SIG-M5 (cell line): ENCODE data around the gene EIF1.
"Not testable (repeated sequence)": the region's sequence is repeated elsewhere in the genome, so short reads cannot be mapped to it uniquely, and the experiment has no call there.

Experiments
- DNase-seq: peaks from one replicate; lab custom pipeline; 2025; lab: John Stamatoyannopoulos, UW

The EIF1 gene

DNA sequence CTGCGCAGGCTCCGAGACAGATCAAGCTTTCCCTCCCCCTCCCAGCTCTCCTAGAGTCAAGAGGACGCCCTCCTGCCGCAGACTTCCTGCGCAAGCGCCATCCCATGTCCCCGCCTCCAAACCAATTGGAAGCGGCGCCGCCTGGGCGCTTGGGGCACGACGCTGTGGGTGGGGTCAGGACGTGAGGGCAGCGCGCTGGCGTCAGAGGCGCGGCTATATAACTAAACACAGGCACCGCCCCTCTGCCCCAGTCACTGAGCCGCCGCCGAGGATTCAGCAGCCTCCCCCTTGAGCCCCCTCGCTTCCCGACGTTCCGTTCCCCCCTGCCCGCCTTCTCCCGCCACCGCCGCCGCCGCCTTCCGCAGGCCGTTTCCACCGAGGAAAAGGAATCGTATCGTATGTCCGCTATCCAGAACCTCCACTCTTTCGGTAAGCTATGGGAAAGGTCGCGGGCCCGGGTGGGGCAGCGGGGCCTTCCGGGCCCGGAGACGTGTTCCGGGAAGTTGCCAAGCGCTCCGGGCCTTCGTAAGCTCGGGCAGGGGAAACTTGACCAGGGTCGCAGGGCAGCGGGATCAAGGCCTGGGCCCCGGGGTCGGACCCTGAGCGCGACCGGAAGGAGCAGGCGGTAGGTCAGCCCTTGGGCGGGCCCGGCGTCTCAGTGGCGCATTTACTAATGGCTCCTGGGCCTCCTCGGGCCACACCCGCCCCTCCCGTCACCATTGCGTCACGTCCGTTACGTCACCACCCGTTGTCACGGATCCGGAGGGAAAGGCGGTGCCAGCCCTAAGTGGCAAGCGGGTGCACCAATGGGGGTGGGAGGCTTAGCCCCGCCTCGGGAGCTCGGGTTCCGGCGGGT is at the start of gene EIF1:
Gene EIF1 (plus strand): TSS at position 245 of the 856 bp plus-strand sequence. CDS start 154 bp downstream, at position 399.
- peak; percentile 96 for DNase-seq

DNA sequence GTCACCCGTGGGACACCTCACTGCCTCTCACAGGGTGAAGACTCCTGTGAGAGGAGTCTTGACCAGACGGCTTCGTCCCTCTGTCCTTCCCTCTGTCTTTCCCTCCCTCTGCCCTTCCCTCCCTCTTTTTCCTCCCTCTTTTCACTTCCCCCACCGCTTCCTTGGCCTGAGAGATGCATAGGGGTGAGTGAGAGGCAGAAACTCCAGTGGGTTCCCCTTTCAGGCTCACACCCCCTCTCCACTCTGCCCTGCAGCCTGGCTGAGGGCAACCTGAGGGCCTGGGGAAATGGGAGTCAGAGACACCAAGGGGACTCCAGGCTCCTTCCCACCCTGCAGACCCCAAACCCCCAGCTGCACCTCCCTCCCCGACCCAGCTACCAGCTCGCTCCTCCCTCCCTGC is 49.7 kb upstream of the EIF1 start:
- no peak for DNase-seq

- no peak for DNase-seq
These were observed 48.9 kb upstream of the EIF1 start for GRCh38 chr17:41639492-41640473.

GRCh38 chr17:41640596-41640995 is 48.1 kb upstream of the EIF1 start:
- not testable (repeated sequence) for DNase-seq

- no peak for DNase-seq
These were observed 46.2 kb upstream of the EIF1 start for GRCh38 chr17:41642252-41643156.

DNA sequence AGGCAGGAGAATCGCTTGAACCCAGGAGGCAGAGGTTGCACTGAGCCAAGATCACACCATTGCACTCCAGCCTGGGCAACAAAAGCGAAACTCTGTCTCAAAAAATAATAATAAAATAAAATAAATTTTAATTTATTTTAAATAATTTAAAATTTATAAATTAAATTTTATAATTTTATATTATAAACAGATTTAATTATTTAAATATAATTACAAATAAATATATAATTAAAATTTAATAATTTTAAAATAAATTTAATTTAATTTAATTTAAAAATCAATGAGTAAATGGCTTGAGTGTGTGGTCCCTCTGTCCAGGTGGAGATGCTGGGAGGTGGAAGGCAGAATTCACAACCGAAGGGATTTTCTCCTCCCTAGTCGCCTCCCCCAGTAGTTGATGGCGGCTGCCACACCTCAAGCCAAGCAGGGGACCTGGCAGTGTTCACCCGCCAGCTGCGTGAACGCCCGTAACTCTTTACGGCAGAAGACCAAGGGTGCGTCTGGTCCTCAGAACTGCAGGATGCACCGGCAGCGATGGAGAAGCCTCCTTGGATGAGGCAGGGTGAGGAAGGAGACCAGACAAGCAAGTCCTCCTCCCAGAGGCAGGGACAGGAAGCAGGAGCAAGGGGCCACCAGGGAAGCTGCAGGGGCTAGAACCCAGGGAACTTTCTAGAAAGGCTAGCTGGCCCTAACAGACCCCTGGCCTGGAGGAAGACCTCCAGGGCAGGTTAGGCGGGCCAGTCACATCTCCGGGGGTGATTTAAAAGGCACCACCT is 41.5 kb upstream of the EIF1 start:
- DNase-seq, result no peak

- DNase-seq, result no peak
These were observed 40.7 kb upstream of the EIF1 start for GRCh38 chr17:41647940-41648410.

GRCh38 chr17:41648411-41649195 is 40.1 kb upstream of the EIF1 start:
- DNase-seq, result no peak

DNA sequence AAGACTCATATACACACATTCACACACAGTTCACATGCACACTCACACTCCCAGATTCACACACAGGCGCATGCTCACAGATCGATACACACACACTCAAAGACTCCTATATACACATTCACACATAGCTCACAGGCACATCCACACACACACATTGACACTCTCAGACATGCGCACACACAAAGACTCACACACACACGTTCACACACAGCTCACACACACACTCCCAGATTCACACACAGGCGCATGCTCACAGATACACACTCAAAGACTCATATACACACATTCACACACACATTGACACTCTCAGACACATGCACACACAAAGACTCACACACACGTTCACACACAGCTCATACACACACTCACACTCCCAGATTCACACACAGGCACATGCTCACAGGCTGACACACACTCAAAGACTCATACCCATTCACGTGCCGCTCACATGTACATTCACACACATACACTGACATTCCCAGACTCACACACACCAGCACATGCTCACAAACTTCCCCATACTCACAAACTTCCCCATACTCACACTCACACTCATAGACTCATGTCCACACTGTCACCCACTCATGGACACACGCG is 38.7 kb upstream of the EIF1 start:
- DNase-seq, result no peak

DNA sequence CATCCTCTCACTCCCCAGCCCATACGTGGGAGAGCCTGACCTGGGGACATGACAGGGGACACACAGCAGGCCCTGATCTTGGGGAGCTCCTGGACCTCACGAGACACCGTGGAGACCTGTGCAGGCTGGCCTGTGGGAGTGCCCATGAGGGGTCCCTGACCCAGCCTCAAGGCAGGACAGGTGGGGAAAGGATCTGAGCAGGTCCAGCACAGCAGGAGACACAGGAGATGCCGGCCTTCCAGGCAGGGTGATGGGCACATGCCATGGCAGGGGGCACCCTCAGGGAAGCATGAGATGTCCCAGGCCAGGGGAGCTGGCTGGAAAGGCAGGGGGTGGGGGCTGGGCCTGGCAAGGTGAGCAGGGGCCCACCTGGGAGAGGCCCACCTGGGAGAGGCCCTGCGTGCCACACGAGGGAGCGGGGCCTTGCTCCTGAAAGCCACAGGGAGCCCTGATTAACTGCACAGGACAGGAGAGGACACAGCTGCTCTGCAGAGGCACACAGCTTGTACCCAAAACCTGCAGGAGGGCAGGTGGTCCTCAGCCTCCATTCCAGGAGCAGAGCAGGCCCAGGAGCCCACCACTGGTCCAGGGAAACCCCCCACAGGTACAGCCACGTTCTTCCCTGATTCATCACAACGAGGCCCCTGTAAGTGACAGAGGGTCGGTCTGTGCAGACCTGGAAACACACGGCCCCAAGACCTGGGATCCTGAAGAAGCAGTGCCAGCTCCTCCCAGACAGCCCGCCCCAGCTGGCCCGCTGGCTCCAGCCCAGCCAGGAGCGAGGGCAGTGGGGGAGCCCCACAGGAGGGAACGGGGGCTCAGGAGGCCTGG is 37.7 kb upstream of the EIF1 start:
- no peak for DNase-seq

DNA sequence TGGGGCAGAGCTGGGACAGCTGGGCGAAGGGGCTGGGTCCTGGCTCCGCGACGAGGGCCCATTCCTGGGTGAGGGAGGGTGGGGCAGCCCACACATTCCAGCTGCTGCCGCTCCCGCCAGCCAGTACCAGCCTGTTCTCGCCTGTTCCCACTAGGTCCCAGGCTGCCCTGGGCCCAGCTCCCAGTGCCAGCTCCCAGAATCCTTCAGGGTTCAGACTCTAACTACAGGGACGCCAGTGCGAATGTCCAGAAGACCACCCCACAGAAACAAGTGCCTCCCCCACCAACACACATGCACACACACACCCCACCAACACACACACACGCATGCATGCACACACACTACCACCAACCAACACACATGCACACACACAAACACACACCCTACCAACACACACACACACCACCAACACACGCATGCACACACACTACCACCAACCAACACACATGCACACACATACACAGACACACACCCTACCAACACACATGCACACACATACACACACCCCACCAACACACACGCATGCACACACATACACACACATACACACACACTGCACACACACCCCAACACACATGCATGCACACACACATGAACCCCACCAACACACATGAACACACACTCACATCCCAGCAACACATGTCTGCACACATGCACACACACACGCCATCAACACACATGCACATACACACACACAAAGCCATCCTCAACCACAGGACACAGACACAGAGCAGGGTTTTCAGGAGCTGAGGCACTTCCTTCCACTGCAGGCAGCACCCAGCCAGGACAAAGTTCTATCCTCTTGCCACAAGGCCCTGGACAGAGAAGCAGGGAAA is 36.8 kb upstream of the EIF1 start:
- no peak for DNase-seq

DNA sequence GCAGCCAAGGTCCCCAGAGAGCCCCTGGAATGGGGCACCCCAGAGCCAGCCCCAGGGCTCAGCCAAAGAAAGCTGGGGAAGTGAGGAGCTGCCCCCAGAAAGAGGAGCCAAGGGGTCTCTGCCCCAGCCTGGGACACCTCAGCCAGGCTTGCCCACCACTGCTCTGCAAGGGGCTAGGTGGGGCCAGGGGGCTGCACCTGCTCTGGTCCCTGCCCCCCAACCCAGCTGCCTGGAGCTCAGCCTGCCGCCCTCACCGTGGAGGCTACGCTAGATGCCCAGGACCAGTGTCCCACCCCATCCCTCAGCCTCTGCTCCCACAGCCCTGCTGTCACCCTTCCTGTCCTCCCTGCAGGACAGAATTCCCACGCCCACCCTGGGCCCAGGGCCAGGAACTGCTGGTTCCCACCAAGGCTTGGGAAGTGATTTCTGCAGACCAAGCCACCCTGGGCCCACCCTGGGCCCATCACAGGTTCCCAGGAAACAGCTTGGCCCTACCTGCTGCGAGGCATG is 36.2 kb upstream of the EIF1 start:
- DNase-seq, result no peak

- no peak for DNase-seq
These were observed 35.3 kb upstream of the EIF1 start for GRCh38 chr17:41653421-41653820.

DNA sequence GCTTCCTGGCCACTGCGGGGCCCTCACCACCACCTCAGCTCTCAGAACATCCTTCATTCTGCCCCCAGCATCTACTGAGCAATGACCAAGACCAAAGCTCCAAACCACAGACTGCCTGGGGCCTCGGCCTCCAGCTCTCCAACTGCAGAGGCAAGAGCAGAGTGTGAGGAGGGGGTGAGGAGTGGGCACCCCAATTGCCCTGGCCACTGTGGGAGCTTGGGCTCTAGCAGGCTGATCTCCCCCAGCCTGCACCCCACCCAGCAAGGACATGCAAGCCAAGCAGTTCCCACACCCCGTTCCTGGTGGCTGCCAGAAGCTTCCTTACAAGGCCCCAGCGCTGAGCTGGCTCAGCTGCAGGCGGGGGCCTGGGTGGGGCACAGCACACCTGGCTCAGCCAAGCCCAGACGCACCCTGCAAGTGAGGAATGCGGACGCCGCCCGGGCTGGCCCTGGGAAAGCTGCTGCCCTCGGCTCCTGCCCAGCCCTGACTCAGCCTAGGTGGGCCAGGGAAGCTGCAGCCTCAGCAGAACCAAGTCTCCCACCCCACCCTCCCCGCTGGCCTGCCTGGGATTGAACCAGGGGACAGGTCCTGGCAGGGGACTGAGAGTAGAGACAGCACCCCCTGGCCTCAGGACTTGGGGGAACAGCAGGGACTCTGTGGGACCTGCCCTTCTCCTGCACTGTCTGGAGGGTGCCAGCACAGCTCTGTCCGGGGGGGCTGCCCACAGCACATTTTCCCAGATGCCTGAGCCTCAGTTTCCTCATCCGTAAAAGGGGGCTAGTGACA is 34.6 kb upstream of the EIF1 start:
- DNase-seq, result no peak

DNA sequence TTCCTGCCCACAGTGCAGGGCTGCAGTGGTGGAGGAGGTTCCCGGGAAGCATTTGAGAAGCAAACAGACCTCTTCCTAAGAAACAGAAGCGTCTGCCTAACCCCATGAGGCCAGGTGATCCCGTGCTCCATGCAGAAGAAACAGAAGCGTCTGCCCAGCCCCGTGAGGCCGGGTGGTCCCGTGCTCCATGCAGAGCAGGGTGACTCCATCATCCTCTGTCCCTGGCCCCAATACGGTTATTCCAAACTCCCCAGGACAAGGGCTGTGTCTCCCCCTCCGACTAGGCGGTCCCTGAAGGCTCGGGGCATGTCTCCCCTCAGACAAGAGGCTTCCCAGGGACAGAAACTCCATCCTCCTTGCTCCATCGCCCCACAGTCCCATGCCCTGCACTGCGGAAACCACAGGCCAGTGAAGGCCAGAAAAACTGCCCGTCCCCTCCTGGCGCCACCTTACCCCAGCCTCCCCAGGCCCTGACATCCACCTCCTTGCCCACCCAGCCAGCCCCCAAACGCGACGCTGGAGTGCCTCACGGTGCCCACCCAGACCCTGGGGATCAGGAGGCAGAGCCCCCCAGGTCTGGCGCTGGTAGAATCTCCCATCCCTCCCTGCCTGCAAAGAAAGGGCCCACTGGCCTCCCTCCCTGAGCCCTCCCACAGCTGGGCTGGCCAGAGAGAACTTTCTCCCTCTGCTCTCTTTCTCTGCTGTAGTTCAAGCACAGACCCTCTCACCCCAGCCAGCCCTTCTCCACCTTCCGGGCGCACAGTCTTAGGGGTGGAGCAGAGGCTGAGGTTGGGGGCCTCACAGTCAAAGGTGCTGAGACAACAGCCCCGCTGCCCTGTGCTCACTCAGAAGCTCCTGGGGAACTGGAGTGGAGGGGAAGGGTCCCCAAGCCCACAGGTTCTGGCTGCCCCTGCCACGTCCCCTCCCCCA is 33.7 kb upstream of the EIF1 start:
- DNase-seq, result no peak
